Activated T-helper 1 cell treated with Interleukin-2 at 50 U/mL for 16 hours (primary cell): Measurements from ENCODE around the gene DGKD.
A peak's percentile ranks its signal among the peaks of the same experiment; 100 is the strongest.
"Not testable (repeated sequence)": the region's sequence is repeated elsewhere in the genome, so short reads cannot be mapped to it uniquely, and the experiment has no call there.

Source experiments
- DNase-seq: peaks from one replicate; pipeline ENCODE4 v3.0.0-alpha.2; 2020; ENCODE audit warnings: low read depth

DGKD gene, protein sequence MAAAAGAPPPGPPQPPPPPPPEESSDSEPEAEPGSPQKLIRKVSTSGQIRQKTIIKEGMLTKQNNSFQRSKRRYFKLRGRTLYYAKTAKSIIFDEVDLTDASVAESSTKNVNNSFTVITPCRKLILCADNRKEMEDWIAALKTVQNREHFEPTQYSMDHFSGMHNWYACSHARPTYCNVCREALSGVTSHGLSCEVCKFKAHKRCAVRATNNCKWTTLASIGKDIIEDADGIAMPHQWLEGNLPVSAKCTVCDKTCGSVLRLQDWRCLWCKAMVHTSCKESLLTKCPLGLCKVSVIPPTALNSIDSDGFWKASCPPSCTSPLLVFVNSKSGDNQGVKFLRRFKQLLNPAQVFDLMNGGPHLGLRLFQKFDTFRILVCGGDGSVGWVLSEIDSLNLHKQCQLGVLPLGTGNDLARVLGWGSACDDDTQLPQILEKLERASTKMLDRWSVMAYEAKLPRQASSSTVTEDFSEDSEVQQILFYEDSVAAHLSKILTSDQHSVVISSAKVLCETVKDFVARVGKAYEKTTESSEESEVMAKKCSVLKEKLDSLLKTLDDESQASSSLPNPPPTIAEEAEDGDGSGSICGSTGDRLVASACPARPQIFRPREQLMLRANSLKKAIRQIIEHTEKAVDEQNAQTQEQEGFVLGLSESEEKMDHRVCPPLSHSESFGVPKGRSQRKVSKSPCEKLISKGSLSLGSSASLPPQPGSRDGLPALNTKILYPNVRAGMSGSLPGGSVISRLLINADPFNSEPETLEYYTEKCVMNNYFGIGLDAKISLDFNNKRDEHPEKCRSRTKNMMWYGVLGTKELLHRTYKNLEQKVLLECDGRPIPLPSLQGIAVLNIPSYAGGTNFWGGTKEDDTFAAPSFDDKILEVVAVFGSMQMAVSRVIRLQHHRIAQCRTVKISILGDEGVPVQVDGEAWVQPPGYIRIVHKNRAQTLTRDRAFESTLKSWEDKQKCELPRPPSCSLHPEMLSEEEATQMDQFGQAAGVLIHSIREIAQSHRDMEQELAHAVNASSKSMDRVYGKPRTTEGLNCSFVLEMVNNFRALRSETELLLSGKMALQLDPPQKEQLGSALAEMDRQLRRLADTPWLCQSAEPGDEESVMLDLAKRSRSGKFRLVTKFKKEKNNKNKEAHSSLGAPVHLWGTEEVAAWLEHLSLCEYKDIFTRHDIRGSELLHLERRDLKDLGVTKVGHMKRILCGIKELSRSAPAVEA

DNA sequence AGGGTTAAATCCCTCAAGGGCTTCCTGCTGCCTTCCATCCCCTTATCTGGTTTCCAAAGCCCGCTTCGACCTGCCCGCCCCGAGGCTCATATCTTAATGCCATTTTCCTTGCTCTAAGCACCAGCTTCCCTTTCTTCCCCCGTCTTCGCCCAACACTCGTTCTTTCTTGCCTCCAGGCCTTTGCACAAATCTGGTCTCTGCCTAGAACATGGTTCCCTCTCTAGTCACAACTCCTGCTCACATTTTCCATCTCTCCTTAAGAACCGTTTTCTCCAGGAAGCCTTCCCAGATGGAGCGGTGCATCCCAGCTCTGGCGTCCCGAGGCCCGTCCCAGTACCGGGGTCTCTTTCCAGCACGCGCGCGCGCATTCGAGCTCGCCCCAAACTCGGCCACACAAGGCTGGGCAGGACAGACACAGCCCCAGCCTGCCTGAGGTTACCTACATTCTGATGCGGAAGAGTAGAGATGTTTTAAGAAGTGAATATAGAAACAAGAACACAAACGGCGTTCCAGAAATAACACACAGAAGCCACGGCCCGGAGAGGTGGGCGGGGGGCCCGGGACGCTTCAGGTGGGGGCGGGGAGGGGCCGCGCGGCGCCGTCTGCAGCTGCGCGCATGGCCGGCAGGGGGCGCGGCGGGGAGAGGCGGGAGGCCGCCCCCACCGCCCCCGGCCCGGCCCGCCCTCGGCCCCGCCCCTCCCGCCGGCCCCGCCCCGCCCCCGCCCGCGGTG lies at the start of gene DGKD:
Gene DGKD (plus strand): TSS at position 726 of the 731 bp plus-strand sequence. CDS start 25 bp downstream, outside the sequence.
- peak; percentile 71 for DNase-seq

DNA sequence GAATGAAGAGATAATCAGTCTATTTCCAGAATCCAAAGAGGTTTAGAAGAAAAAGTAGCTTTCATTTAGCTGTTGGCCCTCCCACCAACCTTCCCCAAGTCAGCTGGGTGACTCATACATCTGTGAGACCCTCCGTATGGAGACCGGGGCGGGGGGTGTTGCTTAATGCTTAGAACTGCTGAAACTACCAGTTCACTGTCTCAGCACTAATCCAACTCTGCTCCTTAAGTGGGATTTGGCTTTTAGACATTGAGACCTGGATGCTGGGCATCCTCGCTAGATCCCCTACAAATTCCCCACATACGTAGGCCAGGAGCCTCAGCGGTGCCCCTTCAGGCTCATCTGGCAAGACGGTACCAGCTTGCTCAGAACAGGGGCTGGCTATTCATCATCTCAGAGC lies 46.7 kb upstream of the DGKD start, which contains the start of gene SAG:
Gene SAG (plus strand): TSS at position 252 of the 400 bp plus-strand sequence. CDS start 1,374 bp downstream, outside the sequence.
- no peak for DNase-seq

DNA sequence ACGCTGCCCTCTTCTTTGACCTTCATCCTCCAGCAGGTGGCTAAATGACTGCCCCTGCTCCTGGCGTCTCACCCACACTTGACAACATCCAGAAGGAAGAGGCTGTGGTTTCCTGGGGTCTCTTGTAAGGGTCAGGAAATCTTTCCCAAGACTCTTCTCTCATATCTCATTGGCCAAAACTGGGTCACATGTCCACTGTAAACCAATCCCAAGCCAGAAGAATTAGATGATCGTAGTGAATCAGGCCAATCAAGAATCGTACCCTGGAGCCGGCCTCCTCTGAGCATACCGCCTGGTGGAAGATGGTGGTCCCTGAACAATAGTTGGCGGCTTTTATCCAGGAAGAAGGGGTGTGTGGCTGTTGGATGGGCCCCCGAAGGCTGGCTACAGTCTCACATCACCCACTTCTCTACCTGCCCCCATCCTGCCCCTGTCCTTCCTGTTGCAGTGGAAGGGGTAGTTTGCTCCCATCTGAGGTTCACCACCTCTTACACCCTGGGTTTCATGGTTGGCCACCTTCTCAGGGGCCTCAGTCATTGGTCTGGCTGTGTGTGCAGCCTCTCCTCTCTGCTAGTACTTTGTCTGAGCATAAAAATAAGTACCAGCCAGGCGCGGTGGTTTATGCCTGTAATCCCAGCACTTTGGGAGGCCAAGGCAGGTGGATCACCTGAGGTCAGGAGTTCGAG lies 42.9 kb upstream of the DGKD start:
- no peak for DNase-seq

DNA sequence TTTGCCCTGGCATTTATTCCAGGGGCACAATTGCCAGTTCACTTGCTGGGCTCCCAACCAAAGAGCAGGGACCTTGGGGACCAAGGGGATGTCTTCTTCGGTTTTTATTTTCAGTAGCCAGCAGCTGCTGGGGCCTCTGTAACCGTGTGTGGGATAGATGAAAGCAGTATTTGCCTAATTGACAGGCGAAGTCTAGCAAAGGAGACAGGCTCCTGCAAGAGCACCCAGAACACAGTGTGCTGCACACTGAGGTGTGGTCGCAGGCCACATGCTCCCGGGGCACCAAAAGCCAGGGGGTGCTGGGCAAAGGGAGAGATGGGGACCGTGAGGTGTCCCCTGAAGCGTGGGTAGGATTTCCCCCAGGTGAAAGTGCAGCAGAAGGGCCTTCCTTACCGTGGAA lies 41.4 kb upstream of the DGKD start:
- no peak for DNase-seq

DNA sequence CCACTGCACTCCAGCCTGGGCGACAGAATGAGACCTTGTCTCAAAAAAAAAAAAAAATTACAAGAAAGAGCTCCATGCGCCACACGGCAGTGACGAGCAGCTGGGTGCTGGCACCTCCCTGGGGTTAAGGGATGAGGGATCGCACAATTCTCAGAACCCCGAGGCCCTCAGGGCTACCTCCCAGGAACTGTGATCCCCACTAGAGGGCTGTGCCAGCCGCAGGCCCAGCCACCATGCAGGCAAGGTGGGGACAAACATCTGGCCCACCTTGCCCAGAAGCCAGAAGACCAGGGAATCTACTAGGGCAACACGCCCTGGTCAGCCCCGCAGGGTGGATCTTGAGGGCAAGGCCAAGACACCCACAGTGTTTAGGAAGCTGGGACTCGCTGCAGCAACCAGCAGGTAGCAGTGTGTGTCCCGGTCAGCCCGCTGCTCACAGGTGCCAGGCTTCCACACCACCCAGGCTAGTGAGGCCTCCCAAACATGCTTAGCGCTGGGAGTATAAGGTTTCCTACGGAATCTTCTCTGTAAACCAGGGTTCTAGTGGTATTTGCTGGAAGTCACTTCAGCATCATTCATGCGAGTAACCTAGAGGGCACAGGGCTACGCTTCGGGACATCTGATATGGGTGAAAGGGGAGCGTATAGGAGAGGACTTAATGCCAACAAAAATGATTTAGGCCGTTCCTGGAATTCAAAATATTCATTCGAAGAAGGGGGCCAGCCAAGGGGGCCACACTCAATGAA lies 39.9 kb upstream of the DGKD start:
- no peak for DNase-seq

DNA sequence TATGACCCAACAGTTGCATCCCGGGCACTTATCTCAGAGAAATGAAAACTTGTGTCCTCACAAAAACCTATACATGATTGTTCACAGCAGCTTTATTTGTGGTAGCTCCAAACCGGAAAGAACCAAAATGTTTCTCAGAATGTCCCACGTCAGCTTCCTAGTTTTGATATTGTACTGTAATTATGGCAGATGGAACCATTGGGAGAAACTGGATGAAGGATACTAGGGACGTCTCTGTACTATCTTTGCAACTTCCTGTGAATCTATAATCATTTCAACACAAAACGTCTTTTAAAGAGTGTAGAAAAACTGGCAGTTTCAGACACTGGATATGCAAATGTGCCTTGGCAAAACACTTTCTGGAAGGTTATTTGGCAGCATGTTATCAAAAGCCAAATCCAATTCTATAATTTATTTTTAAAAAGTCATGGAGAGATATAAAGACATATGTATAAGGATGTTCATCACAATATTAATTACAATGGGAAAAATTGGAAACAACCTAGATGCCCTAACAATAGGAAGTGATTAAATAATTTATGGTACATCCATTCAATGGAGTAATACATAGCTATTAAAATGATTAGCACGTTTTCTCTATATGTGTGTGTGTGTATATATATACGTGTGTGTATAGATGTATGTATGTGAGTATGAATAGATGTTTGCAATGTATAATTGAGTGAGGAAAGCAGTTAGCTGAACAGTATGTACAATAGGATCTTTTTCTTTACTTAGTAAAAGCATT lies 36.9 kb upstream of the DGKD start:
- no peak for DNase-seq

DNA sequence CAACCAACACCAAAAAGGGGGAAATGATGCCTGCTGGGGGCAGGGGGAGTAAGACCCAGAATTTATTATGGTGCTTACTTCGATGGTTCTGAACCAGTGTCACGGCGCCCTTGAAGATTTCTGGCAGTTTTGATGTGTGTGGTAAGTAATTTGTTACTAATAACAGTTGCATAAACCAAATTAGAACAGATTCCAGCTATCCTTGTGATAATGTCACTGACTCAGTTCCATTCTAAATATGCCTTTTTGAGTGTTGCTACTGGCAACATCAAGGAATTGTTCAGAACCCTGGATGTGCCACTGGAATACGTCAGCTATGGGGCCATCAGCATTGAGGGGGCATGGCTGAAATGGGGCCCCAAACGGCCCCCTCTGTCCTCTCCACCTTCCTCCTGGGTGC lies 35.0 kb upstream of the DGKD start:
- DNase-seq = no peak

DNA sequence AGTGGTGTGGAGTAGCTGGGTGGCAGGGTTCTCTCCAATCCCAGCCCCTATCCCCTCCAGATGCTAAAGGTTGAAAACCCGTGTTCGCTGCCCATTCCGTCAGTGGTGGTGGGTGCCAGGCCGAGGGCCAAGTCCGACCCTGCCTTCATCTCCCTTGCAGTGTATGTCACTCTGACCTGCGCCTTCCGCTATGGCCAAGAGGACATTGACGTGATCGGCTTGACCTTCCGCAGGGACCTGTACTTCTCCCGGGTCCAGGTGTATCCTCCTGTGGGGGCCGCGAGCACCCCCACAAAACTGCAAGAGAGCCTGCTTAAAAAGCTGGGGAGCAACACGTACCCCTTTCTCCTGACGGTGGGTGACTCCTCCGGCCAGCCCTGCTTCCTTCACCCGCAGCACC lies 33.8 kb upstream of the DGKD start:
- DNase-seq = no peak

DNA sequence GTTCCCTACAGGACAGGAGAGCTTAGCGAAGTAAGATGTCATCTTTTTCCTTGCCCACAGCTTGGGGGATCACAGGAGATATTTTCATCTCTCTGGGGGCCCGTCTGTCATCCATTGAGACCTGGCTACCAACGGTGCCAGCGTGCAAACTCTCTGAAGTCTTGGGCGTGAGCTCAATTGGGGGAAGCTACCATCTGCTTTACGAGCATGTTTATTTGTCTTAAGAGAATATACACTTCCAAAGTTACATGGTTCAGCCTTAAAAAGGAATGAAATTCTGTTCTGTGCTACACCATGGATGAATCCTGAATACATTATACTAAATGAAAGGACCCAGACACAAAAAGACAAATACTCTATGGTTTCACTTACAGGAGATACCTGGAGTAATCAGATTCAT lies 33.1 kb upstream of the DGKD start:
- DNase-seq = no peak

DNA sequence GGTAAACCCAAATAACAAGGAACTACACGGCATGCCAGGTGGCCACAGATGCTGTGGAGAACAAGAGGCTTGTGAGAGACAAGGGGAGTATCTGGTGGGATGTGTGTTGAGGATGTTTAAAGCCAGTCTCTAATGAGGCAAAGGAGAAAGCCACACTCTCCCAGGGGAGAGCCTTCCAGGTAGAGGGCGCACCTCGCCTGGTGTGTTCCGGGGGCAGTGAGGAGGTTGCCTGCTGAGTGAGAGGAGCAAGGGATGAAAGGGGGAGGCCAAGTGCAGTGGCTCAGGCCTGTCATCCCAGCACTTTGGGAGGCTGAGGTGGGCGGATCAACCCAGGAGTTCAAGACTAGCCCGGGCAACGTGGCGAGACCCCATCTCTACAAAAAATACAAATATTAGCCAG lies 30.4 kb upstream of the DGKD start:
- DNase-seq = no peak

DNA sequence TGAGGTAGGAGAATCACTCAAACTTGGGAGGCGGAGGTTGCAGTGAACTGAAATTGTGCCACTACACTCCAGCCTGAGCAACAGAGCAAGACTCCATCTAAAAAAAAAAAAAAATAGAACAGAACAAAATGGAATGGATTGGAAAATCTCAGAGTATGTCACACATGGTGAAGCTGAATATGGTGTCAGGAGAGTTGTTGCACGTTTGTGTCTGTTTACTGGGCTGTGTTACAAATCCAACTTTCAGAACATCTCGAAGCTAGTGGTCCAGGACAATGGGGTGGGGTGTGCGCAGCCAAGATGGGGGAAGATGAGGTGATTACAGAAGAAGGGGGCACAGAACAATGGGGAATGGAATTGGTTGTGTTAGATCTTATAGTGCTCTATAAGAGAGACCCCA lies 29.0 kb upstream of the DGKD start:
- no peak for DNase-seq

DNA sequence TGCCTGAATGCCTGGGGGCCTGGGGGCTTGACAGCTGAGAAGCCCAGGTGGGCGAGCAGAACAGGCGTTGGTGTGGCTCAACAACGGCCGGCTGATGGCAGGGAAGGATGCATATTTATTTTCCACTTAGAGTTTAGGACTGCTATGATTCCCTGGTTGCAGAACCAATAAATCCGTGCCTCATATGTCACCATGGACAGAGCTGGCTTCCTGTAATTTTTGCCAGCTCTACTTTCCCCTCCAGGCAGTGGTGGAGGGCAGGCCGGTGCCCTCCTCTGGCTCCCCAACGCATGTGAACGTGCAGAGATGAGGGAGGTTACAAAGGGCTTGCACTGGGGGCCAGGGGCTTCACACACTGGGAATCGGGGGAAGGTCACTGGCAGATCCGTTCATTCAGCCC lies 28.5 kb upstream of the DGKD start:
- no peak for DNase-seq

DNA sequence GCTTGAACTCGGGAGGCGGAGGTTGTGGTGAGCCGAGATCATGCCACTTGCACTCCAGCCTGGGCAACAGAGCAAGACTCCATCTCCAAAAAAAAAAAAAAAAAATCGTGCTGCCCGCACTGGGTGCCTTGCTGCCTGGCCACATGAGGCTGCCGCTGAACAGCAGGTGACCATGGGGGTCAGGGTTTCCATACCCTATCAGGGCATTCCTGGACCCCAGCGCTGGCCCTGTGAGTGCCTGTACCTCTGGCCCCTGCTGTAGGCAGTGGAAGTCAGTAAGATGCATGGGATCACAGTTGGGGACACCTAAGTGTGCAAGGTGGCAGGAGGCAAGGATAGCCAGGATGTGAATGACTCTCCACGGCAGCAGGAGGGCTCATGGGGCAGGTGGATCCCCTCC lies 27.8 kb upstream of the DGKD start:
- no peak for DNase-seq

DNA sequence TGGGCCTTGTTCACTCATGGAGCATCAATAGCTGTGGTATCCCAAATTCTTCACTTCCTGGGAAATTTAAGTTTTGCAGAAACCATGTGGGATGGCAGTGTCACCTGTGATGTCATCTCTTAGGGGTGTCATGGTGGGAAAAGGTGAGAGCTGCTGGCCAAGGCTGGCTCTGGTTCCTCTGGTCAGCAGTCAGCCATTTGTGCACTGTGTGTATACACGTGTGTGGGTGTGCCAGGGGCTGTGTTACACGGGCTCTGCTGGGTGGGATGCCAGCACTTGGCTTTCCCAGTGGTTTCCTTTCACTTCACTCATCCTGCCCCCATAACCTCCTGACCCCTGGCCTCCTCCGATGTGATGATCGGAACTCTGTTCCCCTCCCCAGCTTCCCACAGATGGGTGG lies 25.4 kb upstream of the DGKD start:
- no peak for DNase-seq

DNA sequence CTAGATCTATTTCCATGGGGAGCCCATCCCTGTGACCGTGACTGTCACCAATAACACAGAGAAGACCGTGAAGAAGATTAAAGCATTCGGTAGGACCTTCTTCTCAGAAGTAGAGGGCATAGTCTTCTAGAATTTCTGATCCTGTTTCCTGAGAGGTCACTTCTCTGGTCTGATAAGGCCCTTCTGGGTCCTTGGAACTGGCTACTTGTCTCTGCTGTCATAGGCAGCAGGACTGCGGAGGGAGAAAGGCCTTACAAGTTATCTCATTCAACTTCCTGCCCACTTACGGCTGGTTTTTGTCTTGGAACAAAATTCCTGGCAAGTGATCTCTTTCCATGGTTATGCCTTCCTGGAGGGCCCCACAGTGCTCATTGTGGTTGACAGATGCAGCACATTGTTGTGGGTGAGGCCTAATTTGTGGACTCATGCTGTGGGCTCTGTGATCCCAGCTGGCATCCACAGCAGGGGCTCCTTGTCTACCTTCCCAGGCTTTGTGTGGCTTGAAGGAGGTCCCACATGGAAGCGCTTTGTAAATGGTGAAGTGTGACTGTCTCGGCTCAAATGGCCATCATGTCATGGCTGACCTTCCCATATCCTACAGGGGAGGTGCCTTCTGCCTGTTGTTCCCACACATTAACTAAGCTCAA lies 24.7 kb upstream of the DGKD start:
- no peak for DNase-seq

DNA sequence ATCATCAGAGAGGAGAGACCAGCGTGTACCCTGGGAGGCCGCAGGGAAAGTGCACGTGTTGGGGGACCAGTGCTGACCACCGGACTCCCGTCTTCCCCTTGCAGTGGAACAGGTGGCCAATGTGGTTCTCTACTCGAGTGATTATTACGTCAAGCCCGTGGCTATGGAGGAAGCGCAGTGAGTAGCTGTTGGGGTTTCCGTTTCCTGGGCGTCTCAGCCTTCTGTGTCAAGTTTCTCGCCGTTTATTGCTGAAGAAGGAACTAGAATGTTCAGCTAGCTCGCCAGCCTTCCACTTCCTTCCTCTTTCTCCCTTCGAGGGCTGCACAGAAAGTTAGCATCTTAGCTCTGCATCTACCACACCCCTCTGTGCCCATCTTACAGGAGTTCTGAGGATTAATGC lies 22.8 kb upstream of the DGKD start:
- DNase-seq = peak; percentile 63

DNA sequence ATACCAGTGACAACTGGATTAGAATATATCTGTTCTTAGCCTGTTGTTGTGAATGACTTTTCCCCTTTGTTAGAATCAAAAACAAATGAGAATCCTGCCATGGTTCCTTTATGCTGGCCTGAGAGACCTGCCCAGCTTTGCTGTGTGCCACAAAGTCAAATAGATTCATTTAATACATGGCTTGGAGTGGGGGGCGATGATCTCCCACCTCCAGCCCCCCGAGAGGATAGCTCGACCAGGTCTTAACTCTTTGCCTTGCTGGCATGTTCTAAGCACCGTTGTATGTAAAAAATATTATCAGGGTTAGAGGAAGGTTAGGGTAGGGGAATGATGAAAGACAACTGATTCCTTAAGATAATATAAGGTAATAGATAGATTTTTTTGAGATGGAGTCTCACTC lies 22.2 kb upstream of the DGKD start:
- DNase-seq = no peak

DNA sequence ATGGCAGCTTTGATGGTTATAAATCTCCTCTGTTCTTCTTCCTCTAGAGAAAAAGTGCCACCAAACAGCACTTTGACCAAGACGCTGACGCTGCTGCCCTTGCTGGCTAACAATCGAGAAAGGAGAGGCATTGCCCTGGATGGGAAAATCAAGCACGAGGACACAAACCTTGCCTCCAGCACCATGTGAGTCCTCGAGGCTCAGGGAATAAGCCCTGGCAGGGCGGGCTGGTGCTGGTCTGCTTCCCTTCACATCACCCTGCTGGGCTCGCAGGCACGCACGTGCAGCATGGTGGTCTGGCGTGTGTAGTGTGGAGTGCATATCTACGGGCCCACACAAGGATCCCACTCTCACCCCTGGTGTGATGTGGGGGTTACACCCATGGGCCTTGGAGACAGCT lies 19.4 kb upstream of the DGKD start:
- DNase-seq = no peak

DNA sequence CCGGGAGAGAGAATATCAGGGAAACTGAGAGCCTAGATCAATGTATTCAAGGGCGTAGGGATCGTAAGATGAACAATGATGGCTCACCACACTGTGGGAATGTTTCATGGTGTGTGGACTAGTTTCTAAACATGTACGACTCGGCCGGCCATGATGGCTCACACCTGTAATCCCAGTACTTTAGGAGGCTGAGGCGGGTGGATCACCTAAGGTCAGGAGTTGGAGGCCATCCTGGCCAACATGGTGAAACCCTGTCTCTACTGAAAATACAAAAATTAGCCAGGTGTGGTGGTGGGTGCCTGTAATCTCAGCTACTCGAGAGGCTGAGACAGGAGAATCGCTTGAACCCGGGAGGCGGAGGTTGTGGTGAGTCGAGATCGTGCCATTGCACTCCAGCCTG lies 18.2 kb upstream of the DGKD start:
- DNase-seq = not testable (repeated sequence)
